Germinal center (tissue), 1 donor: Measurements from ENCODE around the gene SNX13.
"Not testable (repeated sequence)": the region's sequence is repeated elsewhere in the genome, so short reads cannot be mapped to it uniquely, and the experiment has no call there.

Experiments
- DNase-seq: peaks from one replicate; pipeline ENCODE4 v3.0.0; 2012; ENCODE audit warnings: mixed read lengths, low spot score

SNX13 gene

DNA sequence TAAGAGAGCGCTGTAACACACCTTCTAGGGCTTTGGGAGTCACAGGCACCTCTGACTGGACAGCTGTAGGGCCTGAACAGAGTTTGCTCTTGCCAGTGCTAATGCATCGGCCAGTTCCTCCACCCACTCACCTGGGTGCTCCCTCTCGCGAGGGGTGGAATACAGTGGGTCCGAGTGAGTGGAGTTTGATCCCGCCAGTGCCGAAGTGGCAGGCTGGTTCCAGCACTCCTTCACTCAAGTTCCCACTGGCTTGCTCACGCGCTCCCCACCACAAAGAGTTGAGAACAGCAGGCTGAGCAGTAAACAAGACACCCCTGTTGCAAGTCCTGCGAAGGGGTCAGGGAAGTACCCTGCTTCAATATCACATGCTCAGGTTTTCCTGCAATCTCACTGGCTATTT is 91.8 kb downstream of the SNX13 start:
- no peak for DNase-seq

DNA sequence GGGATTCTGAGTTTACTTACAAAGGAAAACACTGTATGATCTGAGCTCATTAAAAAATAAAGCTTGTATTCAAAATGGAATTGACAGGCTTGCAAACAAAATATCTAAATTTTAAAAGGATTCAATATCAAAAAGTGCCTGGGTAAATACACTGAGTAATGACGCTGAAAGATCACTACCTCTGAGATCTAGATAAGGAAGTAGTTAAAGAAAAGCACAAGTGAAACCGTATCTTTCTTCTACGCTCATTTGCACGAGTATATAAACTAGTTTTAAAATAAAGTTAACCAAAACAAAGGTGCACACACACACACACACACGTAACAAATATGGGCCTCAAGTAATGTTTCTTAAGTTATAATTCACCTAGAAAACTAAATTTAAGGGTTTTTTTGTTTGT is 93.4 kb downstream of the SNX13 start:
- no peak for DNase-seq

DNA sequence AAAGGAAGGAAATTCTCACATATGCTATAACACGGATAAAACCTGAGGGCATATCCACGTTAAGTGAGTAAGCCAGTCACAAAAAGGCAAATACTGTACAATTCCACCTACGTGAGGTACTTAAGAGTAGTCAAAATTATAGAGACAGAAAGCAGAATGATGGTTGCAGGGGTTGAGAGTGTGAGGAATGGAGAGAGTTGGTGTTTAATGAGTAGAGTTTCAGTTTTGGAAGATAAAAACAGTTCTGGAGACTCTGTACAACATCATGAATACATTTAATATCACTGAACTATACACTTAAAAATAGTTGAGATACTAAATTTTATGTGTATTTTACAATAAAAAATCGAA is 95.1 kb downstream of the SNX13 start:
- no peak for DNase-seq

DNA sequence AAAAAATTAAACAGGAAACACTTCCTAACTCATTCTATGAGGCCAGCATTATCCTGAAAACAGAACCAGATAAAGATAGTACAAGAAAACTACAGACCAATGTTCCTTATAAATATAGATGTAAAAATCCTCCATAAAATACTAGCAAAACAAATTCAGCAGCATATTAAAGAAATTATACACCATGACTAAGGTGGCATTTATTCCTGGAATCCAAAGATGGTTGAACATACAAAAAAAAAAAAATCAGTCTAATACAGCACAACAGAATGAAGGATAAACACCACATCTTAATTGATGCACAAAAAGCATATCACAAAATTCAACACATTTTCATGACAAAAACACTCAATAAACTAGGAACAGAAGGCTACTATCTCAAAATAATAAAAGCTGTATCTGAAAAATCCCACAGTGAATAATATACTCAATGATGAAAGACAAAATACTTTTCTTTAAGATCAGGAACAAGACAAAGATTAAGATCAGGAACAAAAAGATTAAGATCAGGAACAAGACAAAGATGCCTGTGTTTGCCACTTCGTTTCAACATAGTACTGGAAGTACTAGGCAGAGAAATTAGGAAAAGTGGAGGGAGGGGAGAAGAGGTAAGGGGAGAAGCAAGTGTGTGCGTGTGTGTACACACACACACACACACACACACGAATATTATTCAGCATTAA is 95.6 kb downstream of the SNX13 start:
- no peak for DNase-seq

DNA sequence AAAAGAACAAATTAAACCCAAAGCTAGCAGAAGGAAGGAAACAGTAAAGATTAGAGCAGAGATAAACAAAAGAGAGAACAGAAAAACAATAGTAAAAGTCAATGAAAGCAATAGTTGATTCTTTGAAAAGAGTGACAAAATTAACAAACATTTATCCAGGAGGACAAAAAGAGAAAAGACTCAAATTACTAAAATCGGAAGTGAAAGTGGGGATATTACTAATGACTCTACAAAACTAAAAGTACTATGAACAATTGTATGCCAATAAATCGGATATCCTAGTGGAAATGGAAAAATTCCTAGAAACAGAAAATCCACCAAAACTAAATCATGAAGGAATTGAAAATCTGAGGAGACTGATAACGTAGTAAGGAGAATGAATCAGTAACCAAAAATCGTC is 96.3 kb downstream of the SNX13 start:
- DNase-seq = no peak

DNA sequence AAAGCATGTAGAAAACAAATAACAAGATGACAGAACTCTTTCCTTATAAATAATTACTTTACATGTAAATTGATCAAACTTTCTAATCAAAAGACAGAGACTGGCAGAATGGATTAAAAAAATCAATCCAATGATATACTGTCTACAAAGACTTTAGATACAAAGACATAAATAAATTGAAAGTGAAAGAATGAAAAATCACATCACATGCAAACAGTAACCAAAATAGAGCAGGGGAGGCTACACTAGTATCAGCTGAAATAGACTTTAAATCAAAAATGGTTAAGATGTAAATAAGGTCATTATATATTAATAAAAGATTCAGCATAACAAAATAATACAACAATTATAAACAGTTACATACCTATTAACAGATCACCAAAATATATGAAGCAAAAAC is 97.3 kb downstream of the SNX13 start:
- no peak for DNase-seq

DNA sequence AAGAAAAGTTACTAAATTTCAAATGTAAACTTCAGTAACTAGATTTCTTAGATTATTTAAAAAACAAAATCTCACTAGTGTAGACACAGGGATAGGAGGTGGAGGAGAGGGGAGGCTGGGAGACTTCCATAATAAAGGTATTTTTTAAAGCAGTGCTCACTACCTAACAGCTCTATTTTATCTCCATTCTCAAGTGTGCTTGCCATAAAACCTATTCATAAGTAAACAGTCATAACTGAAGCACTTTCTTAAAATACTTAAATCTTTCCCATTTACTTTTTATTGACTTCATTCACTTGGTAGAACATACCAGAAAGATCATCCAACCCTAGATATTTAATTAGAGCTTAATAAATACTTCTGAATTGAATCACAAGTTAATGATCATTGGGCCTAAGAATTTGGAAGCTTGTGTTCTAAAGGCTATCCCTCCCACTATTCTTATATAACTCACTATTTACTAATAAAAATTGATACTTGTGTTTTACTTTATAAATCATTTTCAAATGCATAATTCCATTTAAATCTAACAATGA is 107.4 kb downstream of the SNX13 start:
- DNase-seq = no peak

DNA sequence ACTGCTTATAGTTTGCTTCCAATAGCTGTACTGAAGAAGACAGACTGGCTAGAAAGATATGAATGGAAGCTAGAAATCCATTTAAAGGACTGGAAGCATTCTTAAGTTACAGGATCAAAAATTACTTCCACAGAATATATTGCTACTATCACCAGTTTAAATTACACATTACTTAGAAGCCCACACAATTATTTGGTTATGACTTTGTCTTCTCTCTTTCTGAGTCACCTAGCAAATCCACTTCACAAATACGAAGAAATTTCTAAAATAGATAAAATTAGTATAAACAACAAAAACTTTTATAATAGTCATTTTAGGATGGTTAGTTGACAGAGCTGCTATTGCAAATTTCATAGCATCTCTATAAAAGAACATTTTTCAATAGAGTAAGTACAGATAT is 108.1 kb downstream of the SNX13 start:
- DNase-seq = no peak

DNA sequence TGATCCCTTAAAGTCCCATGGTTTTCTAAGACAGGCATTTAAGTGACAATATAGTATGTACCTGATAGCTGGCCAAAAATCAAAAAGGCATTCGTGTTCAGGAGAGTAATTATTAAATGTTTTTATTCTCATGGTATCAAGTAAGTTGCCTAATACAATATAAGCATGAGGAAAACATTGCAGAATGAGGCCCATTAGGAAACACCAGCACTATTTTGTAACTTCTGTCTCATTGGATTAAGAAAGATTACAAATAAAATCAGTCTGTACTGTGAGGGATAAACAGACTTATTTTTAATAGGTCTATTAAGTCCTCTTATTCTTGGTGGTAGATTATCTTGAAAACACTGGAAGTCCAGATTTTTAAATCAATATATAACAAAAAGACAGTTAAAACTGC is 110.1 kb downstream of the SNX13 start:
- DNase-seq = no peak

DNA sequence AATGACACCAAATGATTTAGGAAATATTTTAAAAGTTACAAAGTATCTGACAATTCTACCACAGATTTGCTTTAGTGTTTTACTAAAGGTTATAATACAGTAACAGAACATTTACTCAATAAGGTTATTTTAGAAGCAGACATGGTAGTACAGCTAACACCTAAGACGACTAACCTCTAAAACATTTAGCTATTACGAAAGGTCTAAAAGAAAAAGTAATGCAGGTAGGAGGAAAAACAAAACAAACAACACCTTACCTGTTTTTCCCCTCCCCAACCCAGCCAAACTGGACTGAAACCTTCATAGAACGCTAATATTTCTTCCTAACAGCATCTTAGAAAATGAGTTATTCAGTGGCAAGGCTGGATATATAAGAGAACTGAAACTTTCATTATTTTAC is 111.3 kb downstream of the SNX13 start:
- no peak for DNase-seq

DNA sequence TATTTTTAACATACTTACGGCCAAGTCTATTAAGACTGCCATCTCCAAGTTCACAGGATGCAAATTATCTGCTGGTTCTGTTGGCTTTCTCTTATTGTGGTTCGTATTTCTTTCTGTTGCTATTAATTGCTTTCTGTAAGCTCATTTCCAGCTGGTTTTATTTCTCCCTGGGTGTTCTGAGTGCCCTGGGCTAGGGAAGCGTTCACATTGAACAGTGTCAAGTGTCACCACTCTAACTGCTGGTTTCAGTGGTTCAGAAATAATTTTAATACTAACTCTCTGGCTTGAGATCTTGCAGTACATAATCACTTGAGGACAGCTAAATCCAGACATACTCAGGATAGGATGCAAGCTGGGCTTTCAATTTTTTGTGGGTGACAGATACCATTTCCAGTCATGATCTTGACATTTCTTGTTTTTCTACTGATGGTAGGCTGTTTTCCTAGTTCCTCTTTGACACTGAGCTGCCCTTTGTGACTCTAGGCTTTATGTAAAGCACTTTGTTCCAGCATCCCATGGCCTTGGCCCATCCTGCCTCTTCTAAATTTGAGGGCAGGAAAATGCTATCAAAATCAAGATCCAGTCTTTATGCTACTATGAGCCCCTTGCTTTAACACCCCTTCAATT is 117.6 kb downstream of the SNX13 start:
- DNase-seq = no peak

DNA sequence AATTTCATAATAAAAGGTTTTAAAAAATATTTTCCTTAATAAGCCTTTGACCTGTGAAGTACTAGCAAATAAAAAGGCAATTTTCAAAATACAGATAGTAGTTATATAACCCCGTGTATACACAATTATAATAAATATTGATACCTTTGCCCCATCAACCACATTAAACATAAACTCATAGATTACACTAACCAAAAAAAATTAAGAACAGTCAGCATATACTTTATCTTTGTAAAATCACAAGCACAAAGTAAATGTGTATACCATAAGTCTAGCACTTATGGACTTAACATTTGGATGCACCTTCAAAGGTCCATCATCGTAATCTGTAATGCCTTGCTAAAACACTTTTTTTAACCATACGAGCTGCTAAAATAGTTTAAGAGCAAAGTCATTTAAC is 123.4 kb downstream of the SNX13 start:
- DNase-seq = no peak

DNA sequence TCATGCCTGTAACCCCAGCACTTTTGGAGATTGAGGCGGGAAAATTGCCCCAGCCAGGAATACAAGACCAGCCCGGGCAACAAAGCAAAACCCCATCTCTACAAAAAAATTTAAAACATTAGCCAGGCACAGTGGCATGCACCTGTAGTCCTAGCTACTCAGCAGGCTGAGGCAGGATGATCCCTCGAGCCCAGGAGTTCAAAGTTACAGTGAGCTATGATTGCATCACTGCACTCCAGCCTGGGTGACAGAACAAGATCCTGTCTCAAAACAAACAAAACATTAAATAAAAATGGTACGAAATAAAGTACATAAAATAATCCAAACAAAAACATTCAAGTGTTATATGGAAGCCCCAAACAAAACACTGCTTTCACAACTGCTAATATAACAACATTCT is 125.0 kb downstream of the SNX13 start:
- DNase-seq = no peak

DNA sequence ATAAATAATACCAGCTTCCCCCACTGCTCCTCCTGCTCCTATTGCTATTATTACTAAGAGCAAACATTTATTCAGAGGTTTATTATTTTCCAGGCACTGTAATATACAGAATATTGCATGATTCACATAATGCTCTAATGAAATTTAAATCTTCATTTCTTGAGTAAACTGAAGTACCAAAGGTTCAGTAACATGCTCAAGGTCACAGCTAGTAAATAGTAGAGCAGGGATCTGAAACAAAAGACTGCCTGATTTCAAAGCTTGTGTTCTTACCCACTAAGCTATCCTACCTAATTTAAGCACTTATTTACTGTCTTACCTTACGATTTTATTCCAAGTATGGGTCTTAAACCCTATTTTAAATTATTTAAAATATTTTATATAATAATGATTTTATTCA is 126.2 kb downstream of the SNX13 start:
- DNase-seq = no peak

DNA sequence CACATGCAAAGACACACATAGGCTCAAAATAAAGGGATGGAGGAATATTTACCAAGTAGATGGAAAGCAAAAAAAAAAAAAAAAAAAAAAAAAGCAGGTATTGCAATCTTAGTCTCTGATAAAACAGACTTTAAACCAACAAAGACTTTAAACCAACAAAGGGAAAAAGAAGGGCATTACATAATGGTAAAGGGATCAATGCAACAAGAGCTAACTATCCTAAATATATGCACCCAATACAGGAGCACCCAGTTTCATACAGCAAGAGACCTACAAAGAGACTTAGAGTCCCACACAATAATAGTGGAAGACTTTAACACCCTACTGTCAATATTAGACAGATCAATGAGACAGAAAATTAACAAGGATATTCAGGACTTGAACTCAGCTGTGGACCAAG is 131.1 kb downstream of the SNX13 start:
- not testable (repeated sequence) for DNase-seq

DNA sequence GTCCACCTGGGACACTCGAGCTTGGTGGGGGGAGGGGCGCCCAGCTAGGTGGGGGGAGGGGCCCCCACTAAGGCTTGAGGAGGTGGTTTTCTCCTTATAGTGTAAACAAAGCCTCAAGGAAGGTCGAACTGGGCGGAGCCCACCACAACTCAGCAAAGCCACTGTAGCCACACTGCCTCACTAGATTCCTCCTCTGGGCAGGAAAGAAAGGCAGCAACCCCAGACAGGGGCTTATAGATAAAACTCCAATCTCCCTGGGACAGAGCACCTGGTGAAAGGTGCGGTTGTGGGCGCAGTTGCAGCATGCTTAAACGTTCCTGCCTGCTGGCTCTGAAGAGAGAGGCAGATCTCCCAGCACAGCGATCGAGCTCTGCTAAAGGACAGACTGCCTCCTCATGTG is 133.1 kb downstream of the SNX13 start:
- DNase-seq = no peak

DNA sequence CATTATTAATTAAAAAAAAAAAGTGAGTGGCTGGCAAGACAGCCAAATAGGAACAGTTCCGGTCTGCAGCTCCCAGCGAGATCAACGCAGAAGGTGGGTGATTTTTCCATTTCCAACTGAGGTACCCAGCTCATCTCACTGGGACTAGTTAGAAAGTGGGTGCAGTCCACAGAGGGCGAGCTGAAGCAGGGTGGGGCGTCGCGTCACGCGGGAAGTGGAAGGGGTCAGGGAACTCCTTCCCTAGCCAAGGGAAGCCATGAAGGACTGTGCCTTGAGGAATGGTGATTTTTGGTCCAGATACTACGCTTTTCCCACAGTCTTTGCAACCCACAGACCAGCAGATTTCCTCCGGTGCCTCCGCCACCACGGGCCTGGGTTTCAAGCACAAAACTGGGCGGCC is 133.7 kb downstream of the SNX13 start:
- no peak for DNase-seq

DNA sequence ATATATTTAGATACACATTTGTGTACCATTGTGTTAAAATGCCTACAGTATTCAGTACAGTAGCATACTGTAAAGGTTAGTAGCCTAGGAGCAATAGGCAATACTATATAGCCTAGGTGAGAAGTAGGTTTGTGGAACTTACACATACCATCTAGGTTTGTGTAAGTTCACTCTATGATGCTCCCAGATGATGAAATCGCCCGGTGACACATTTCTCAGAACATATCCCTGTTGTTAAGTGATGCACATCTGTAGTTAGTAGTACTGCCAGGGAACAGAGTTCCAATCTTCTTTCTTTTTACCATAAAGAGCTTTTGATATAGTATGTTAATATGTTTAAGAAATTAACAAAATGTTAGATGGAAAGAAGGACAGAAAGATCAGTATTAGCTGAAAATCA is 138.2 kb downstream of the SNX13 start:
- no peak for DNase-seq

DNA sequence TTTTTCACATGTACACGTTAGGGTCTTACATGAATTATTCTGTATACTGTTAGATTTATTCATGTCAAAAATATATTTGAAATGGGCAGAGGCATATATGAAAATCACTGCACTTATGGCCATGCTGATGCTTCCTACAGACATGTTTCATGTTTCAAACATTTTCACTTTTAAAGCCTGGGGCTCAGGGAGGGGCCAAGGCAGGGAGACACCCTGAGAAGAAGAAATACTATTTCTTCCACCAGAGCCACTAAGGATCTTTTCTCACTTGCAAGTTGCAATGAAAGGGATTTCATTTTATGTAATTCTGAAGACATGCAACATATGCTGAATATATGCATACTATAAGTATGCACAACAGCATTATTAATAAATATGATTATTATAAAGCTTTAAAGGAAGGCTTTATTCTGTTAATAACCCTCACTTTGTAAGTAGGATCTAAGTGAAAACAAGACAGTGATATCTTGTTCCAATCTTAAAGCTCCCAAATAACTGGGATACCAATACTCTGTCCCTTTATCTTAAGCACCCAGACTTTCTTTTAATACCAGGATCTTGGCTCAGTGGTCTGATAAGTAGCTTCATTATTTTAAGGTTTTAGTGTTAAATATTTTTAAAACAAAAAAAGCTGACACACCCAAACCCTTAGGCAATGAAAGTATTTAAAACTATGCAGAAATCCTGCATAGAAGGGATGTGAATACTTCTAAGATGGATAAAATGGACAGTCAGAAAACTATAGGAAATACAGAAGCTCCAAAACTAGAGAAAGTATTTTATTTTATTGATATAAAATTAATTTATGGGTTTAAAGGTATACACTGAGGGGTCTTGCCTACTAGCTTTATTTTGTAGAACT is 148.0 kb downstream of the SNX13 start:
- no peak for DNase-seq

DNA sequence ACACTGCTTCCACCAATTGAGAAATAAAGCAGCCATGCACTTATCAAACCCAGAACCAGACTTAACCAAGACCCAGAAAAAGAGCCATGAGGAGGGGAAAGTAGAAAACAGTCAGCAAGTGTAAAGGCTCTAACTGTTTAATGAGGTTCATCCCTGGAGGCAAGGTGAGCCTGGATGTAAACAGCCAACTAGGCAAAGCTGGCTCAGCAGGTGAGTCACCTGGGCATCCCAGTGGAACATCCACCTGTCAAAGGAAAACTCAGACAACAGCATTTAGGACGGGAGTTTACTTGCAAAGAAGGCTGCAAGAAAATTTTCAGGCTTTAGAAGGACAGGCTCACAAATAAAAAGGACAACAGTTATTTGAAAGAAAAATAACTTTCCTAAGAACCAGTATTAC is 153.0 kb downstream of the SNX13 start:
- DNase-seq = no peak

DNA sequence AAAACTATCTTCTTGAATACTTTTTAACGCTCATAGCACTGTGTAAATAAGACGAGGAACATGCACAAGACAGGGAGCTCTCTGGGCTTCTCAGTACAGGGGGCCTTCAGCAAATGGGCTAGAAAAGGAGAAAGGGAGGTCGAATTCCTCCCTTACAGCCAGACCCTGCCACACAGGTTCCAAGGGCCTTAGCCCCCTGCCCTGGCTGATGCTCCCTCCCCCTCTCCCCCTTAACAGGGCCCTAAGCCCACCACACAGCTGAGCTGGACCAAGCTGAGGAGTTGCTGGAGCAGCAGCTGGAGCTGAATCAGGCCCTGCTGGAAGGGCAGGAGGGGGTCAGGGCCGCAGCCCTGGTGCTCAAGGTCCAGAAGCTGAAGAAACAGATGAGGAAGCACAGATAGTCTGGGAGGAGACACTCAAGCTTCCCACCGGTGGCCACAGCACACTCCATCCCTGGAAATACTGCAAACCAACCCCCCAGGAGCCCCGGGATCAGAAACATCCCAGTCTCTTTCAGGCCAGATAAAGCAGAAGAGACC is 153.9 kb downstream of the SNX13 start:
- DNase-seq = no peak

DNA sequence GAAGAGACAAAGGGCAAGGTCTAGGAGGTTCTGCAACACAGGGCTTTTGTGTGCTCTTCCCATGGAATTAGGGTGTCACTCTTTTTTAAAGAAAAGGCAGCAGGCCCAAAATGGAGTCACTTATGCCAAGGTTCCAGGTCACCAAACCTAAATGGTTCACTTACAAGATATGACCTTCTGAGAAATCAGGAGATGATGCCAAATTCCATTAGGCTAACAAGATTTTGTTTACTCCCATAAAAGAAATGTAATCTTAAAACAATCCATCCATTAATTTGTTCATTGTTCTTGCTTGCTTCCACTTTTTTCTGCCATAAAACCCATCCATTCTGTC is 158.1 kb downstream of the SNX13 start:
- DNase-seq = no peak
